Kidney epithelial cell (primary cell): ENCODE results near the gene SLC35D3. TPM values are rescaled to one million over a fixed set of nuclear protein-coding genes. Genes with fewer than 3 reads are reported as not detected.
"Not testable (repeated sequence)": the region's sequence is repeated elsewhere in the genome, so short reads cannot be mapped to it uniquely, and the experiment has no call there.

Source experiments
- DNase-seq: peaks from one replicate; pipeline ENCODE4 v3.0.0-alpha.2; 2010; ENCODE audit warnings: low read depth
- H3K27me3 ChIP-seq: 2 replicates; pipeline ENCODE4 v1.6.0; 2011; ENCODE audit warnings: low read length; ENCODE audit not compliant: control insufficient read depth, insufficient read depth
- H3K36me3 ChIP-seq: 2 replicates; pipeline ENCODE4 v1.5.1; 2011; ENCODE audit warnings: low read length; ENCODE audit not compliant: control insufficient read depth, insufficient read depth
- H3K4me3 ChIP-seq: 2 replicates; pipeline ENCODE4 v1.5.1; 2011; ENCODE audit warnings: low read depth, mild to moderate bottlenecking, control low read depth, low read length
- total RNA-seq: library from RNA; depleted of rRNA; stranded (reverse); fragments of >200 nt; gene quantifications from 2 replicates; pipeline ENCODE4 v1.2.3, GENCODE V29; 2015
- TF ChIP-seq, protein P1 (sequence below): IDR thresholded peaks from 2 replicates; pipeline ENCODE4 v1.5.1; 2011; ENCODE audit warnings: mild to moderate bottlenecking, moderate library complexity, low read length, control low read depth, inconsistent platforms; ENCODE audit not compliant: insufficient read depth, poor library complexity, severe bottlenecking

SLC35D3 gene
- total RNA-seq, 1 donor from 2014 or later, result not detected

- H3K27me3 ChIP-seq, result no peaks in the 10 kb centered on the region
- H3K36me3 ChIP-seq, result no peaks in the 10 kb centered on the region
- no peak overlapping the region for H3K4me3 ChIP-seq
- TF ChIP-seq, protein P1, sequence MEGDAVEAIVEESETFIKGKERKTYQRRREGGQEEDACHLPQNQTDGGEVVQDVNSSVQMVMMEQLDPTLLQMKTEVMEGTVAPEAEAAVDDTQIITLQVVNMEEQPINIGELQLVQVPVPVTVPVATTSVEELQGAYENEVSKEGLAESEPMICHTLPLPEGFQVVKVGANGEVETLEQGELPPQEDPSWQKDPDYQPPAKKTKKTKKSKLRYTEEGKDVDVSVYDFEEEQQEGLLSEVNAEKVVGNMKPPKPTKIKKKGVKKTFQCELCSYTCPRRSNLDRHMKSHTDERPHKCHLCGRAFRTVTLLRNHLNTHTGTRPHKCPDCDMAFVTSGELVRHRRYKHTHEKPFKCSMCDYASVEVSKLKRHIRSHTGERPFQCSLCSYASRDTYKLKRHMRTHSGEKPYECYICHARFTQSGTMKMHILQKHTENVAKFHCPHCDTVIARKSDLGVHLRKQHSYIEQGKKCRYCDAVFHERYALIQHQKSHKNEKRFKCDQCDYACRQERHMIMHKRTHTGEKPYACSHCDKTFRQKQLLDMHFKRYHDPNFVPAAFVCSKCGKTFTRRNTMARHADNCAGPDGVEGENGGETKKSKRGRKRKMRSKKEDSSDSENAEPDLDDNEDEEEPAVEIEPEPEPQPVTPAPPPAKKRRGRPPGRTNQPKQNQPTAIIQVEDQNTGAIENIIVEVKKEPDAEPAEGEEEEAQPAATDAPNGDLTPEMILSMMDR, result no peak
- no peak for DNase-seq
These were observed 25.0 kb upstream of the SLC35D3 start for GRCh38 chr6:136897071-136897470.

- H3K4me3 ChIP-seq, result no peak overlapping the region
- TF ChIP-seq, protein P1, result no peak
- DNase-seq, result no peak
These were observed 20.8 kb upstream of the SLC35D3 start for GRCh38 chr6:136901212-136901784.

DNA sequence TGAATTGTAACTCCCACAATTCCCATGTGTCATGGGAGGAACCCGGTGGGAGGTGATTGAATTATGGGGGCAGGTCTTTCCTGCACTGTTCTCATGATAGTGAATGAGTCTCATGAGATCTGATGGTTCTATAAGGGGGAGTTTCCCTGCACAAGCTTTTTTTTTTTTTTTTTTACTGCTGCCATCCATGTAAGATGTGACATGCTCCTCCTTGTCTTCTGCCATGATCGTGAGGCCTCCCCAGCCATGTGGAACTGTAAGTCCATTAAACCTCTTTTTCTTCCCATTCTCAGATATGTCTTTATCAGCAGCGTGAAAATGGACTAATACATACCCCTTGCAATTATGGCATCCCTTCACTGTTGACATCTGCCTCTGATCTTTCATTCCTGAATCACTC is 17.6 kb upstream of the SLC35D3 start:
- H3K36me3 ChIP-seq, DNase-seq: not testable (repeated sequence)

More at GRCh38 chr6:136901212-136901784, 20.8 kb upstream of the SLC35D3 start:
- Histone ChIP-seq H3K36me3 (no peaks in the 10 kb centered on the region), H3K27me3 (no peaks in the 10 kb centered on the region)

DNA sequence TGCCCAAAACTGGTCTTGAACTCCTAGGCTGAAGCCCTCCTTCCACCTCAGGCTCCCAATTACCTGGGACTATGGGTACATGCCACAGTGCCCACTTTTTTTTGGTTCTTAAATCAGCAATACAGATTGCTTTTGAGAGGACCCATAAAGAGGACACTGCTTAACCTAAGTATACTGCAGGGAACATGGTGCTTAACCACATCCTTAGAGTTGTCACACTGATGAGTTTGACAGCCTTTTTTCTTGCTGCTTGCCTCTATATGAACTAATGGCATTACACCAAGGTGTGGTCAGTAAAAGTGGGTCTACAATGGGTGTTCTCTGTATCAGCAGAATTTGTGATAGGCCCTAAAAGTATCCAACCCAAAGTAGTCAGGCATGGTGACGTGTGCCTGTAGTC is 7.2 kb upstream of the SLC35D3 start:
- Histone ChIP-seq H3K36me3 (no peaks in the 10 kb centered on the region), H3K27me3 (no peaks in the 10 kb centered on the region), H3K4me3 (no peak overlapping the region)
- no peak for DNase-seq
- TF ChIP-seq, protein P1, result no peak

More for the DNA sequence above, 17.6 kb upstream of the SLC35D3 start:
- H3K4me3 ChIP-seq, H3K27me3 ChIP-seq: not testable (repeated sequence)

DNA sequence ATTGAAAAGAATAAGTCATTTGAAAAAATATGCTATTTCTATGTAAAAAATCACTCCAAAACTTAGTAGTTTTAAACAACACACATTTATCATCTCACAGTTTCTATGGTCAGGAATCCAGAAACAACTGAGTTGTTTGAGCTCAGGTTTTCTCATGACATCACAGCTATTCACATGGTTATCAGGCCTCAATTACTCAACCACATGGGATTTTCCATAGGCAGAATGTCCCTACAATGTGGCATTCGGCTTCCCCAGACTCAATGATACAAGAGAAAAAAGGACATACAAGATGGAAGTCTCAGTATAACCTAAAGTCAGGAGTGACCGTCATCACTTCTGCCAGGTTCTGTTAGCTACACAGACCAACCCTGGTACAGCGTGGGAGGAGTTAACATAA is 3.4 kb upstream of the SLC35D3 start:
- TF ChIP-seq, protein P1, result no peak
- no peak for DNase-seq
- Histone ChIP-seq H3K27me3 (peaks cover 36% of the 10 kb centered on the region), H3K4me3 (no peak overlapping the region), H3K36me3 (no peaks in the 10 kb centered on the region)

DNA sequence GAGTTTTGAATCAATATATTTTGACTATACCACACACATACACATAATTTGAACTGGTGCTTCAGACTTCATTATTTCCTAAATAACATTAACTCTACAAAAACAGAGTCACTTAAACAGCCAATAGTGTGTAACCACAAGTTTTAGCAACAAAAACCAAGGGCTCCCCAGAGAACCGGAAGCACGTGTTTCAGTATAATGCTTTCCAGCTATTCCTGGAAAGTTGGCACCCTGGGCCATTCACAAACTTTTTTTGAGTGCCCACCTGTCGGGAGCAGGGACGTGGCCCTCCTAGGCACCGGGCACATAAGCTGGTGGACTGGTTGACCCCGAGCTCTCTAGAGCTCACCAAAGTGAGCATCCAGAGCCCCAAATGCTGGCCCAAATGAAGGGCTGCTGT is 1.9 kb upstream of the SLC35D3 start:
- no peaks in the 10 kb centered on the region for H3K36me3 ChIP-seq
- H3K4me3 ChIP-seq, result no peak overlapping the region
- peaks cover 42% of the 10 kb centered on the region for H3K27me3 ChIP-seq
- no peak for DNase-seq
- TF ChIP-seq, protein P1, result no peak
